Germinal center (tissue), 1 donor: ENCODE measurements around the gene USP22.
"Not testable (repeated sequence)": the region's sequence is repeated elsewhere in the genome, so short reads cannot be mapped to it uniquely, and the experiment has no call there.

Experiments used
- DNase-seq: peaks from one replicate; pipeline ENCODE4 v3.0.0; 2012; ENCODE audit warnings: mixed read lengths, low spot score

USP22 gene

GRCh38 chr17:21042458-21043295 is at the start of gene USP22:
TSS of gene USP22 (minus strand) at chr17:21043011. CDS start at chr17:21042835, 176 bp downstream.
- DNase-seq, result peak; percentile 94

- no peak for DNase-seq
Measured at GRCh38 chr17:21090902-21091618, 48.2 kb upstream of the USP22 start.

- DNase-seq, result peak; percentile 49
Measured at GRCh38 chr17:21089933-21090901, 47.4 kb upstream of the USP22 start.

- DNase-seq, result no peak
Measured at GRCh38 chr17:21089145-21089544, 46.3 kb upstream of the USP22 start.

GRCh38 chr17:21085707-21086106 is 42.9 kb upstream of the USP22 start:
- no peak for DNase-seq

GRCh38 chr17:21085280-21085679 is 42.5 kb upstream of the USP22 start:
- not testable (repeated sequence) for DNase-seq

- DNase-seq, result no peak
Measured at GRCh38 chr17:21082001-21082436, 39.2 kb upstream of the USP22 start.

- DNase-seq, result no peak
Measured at GRCh38 chr17:21079196-21079595, 36.4 kb upstream of the USP22 start.

GRCh38 chr17:21078016-21078780 is 35.4 kb upstream of the USP22 start:
- DNase-seq, result no peak

- no peak for DNase-seq
Measured at GRCh38 chr17:21077281-21077680, 34.5 kb upstream of the USP22 start.

- DNase-seq, result no peak
Measured at GRCh38 chr17:21076242-21076641, 33.4 kb upstream of the USP22 start.

- no peak for DNase-seq
Measured at GRCh38 chr17:21075739-21076085, 32.9 kb upstream of the USP22 start.

GRCh38 chr17:21072745-21073197 is 30.0 kb upstream of the USP22 start:
- no peak for DNase-seq

- DNase-seq, result no peak
Measured at GRCh38 chr17:21066394-21066793, 23.6 kb upstream of the USP22 start.

GRCh38 chr17:21061971-21062526 is 19.2 kb upstream of the USP22 start:
- DNase-seq, result peak; percentile 62

GRCh38 chr17:21061158-21061835 is 18.5 kb upstream of the USP22 start:
- no peak for DNase-seq

- DNase-seq, result no peak
Measured at GRCh38 chr17:21059761-21060160, 16.9 kb upstream of the USP22 start.

- no peak for DNase-seq
Measured at GRCh38 chr17:21058098-21058893, 15.5 kb upstream of the USP22 start.

GRCh38 chr17:21053056-21053455 is 10.2 kb upstream of the USP22 start:
- not testable (repeated sequence) for DNase-seq
